Ovary (tissue), 9 donors: Measurements from ENCODE around the gene PGRMC1. TPM values are rescaled to one million over a fixed set of nuclear protein-coding genes. Genes with fewer than 3 reads are reported as not detected.
"Not testable (repeated sequence)": the region's sequence is repeated elsewhere in the genome, so short reads cannot be mapped to it uniquely, and the experiment has no call there.

Experiments
- DNase-seq, 5 donors: peaks; one replicate each; pipeline ENCODE4 v3.0.0-alpha.2; 2019 to 2020
- H3K27ac ChIP-seq, 2 donors: fragments of 200-600 bp; one replicate each; pipeline versions ENCODE4 v1.5.1 to v1.8.0; 2019 to 2022
- H3K27me3 ChIP-seq: fragments of 200-600 bp; one replicate; pipeline ENCODE4 v1.8.0; 2022
- H3K36me3 ChIP-seq: fragments of 200-600 bp; sonication (generic); one replicate; pipeline ENCODE4 v1.5.1; 2019
- H3K4me1 ChIP-seq: one replicate; pipeline ENCODE4 v1.8.1; 2013; ENCODE audit warnings: mild to moderate bottlenecking, moderate library complexity; ENCODE audit not compliant: insufficient read depth
- H3K4me3 ChIP-seq: fragments of 200-600 bp; sonication (generic); one replicate; pipeline ENCODE4 v1.5.1; 2017
- H3K9me3 ChIP-seq, 2 donors: fragments of 200-600 bp in 1 of 2; sonication (generic) in 1 of 2; one replicate each; pipeline versions ENCODE4 v1.5.1 to v1.8.1; 2013 to 2019; ENCODE audit warnings: mild to moderate bottlenecking in 1 of 2, moderate library complexity in 1 of 2
- CTCF ChIP-seq, 3 donors: fragments of 450-650 bp in 2 of 3; fragments of 200-600 bp in 1 of 3; IDR thresholded peaks; one replicate each; pipeline versions ENCODE4 v1.5.1 to v1.8.0; 2016 to 2022; ENCODE audit warnings: antibody characterized with exemption in 3 of 3, mild to moderate bottlenecking in 1 of 3
- EP300 ChIP-seq: sonication (generic); formaldehyde crosslinking; IDR thresholded peaks from one replicate; pipeline ENCODE4 v1.6.1; 2017; ENCODE audit warnings: antibody characterized with exemption
- POLR2A ChIP-seq: fragments of 450-650 bp; IDR thresholded peaks from one replicate; pipeline ENCODE4 v1.6.1; 2017; ENCODE audit warnings: antibody characterized with exemption, mild to moderate bottlenecking, moderate library complexity
- WGBS, 3 donors: extraction: QIAGEN DNeasy Blood & Tissue Kit in 1 of 3; methylation state at CpG; one replicate each; pipeline versions ENCODE4 v1.1.5 to v1.1.7; 2013 to 2017; 5-methylcytosine and 5-hydroxymethylcytosine counted together
- intact Hi-C, 4 donors: fragments of 100-400 bp; cut with DNase I; formaldehyde crosslinking; loops; one replicate each; pipeline versions ENCODE4 v1.11.0 to v1.15.1; 2022 to 2023
- polyA plus RNA-seq, 2 donors: library from polyadenylated mRNA; stranded (reverse); fragments of 200-250 nt in 1 of 2; fragments of 350-450 nt in 1 of 2; fragmentation: Illumina TruSeq in 1 of 2; extraction: RNeasy Lipid Tissue Mini Kit (QIAGEN cat#74804) in 1 of 2; gene quantifications; one replicate each; pipeline ENCODE4 v1.2.3, GENCODE V29; 2013 to 2014
- total RNA-seq, 7 donors: library from RNA; depleted of rRNA in 2 of 7; stranded (reverse); fragments of >200 nt in 2 of 7; fragmentation: NEBNext Ultra II Directional in 3 of 7; extraction: Animal tissue kit (Norgen Biotek cat#: 25700) in 3 of 7; gene quantifications; one replicate each; pipeline versions ENCODE4 v1.1.0 to v1.2.4, GENCODE V29; 2016 to 2023
- donor health status: DM: no; HTN: no; CAD: no; lungs with moderate emphysema.
- donor health status: DM: no; HTN: no; CAD: no.
- donor health status: Bipolar disorder and iron deficiency.
- donor health status: DM: yes; HTN: yes; CAD: no.
- donor health status: DM: no; HTN: no; CAD: no.
- donor health status: DM: yes; HTN: yes; CAD: no.

PGRMC1 gene
- total and polyA plus RNA-seq, 9 donors: 89.6 to 164 (median 102) TPM

DNA sequence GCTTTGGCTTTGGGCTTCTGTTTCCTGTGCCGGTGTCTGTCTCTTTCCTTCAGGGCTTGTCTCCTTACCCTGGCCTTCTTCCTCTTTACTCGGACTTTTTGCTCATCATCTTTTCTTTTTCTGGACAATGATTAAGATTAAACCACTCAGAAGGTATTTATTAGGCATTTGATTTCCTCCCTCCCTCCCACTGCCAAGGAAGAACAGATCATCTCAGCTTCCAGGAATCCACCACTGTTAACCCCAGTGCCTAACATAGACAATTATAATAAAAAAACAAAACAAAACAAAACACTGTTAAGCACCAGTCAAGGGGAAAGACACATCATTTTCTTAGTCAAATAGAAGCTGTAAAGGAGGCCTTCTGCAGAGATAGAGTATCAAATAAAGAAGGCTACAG is 16.6 kb downstream of the PGRMC1 start:
- no peaks in the 10 kb centered on the region for H3K9me3 ChIP-seq
- H3K27me3 ChIP-seq: no peaks in the 10 kb centered on the region
- H3K4me3 ChIP-seq: no peak overlapping the region
- intact Hi-C loops: no loop called here
- 60 to 65% (median 64%) methylated on average over 2 of the region's 2 CpGs for WGBS, 3 donors
- H3K27ac ChIP-seq: no peak overlapping the region
- DNase-seq: no peak
- H3K36me3 ChIP-seq: no peaks in the 10 kb centered on the region
- no peaks in the 10 kb centered on the region for H3K4me1 ChIP-seq
- TF ChIP-seq POLR2A: no peak
- TF ChIP-seq EP300: no peak
- no peak for TF ChIP-seq CTCF (IDR thresholded peaks at IDR 0.05)

- H3K4me1 ChIP-seq: no peaks in the 10 kb centered on the region
- no peaks in the 10 kb centered on the region for H3K27me3 ChIP-seq
- no peaks in the 10 kb centered on the region for H3K9me3 ChIP-seq
- peak in 1 of 5 donors; percentile 17 for DNase-seq
- H3K4me3 ChIP-seq: no peak overlapping the region
- TF ChIP-seq POLR2A (no peak), CTCF (IDR thresholded peaks at IDR 0.05) (peak in 1 of 3 donors; percentile 17), EP300 (no peak)
- intact Hi-C loops: no loop called here
- no peak overlapping the region for H3K27ac ChIP-seq
- no peaks in the 10 kb centered on the region for H3K36me3 ChIP-seq
- 11 to 15% (median 12%) methylated on average over 5 of the region's 5 CpGs for WGBS, 3 donors
Observed at GRCh38 chrX:119266364-119266995, 30.4 kb downstream of the PGRMC1 start.

- H3K36me3 ChIP-seq, H3K9me3 ChIP-seq, H3K27ac ChIP-seq, H3K27me3 ChIP-seq, DNase-seq, intact Hi-C loops, H3K4me3 ChIP-seq, H3K4me1 ChIP-seq: not testable (repeated sequence)
- WGBS, 3 donors: 79 to 85% (median 83%) methylated on average over 3 of the region's 3 CpGs
Observed at GRCh38 chrX:119267115-119267514, 31.0 kb downstream of the PGRMC1 start.

DNA sequence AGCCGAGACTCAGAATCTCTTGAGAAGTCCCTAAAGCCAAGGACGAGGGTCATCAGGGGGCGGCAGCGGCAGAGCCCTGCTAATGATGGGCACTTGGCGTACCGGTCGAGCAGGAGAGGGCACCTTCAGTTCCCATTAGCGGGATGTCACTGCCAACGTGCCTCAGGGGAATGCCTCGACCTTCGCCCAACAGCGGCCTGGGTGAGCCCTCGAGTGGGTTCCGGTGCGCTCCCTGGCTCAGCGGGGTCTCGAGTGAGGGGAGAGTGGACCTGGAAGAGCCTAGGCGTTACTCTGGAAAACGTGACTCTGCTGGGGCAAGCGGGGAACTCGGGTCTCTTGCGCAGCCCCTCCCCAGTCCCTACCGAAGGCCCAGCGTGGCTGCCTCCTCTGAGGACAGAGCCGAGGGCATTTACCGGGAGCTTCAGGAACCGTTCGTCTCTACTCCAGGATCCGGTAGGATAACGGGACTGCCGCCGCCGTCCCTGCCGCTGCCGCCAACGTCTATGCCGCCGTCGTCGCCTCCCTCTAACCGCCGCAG is 36.9 kb downstream of the PGRMC1 start:
- Histone ChIP-seq H3K27me3 (no peaks in the 10 kb centered on the region), H3K36me3 (no peaks in the 10 kb centered on the region), H3K4me1 (no peaks in the 10 kb centered on the region), H3K9me3 (peaks cover 0 to 6% of the 10 kb centered on the region in 2 donors), H3K27ac (no peak overlapping the region), H3K4me3 (no peak overlapping the region)
- DNase-seq: no peak
- TF ChIP-seq EP300 (no peak), POLR2A (no peak), CTCF (IDR thresholded peaks at IDR 0.05) (no peak)
- 62 to 66% (median 65%) methylated on average over 38 to 42 of the region's 42 CpGs for WGBS, 3 donors
- intact Hi-C loops: no loop called here

GRCh38 chrX:119273420-119274192 is 37.5 kb downstream of the PGRMC1 start:
- no peak for TF ChIP-seq CTCF (IDR thresholded peaks at IDR 0.05)
- TF ChIP-seq EP300: no peak
- TF ChIP-seq POLR2A: no peak
- 31 to 45% (median 37%) methylated on average over 61 of the region's 61 CpGs for WGBS, 3 donors
- no peaks in the 10 kb centered on the region for H3K4me1 ChIP-seq
- intact Hi-C loops: no loop called here
- peaks cover 0 to 6% of the 10 kb centered on the region in 2 donors for H3K9me3 ChIP-seq
- no peak overlapping the region for H3K4me3 ChIP-seq
- DNase-seq: peak in 4 of 5 donors; percentile 12 to 44 (median 22)
- no peaks in the 10 kb centered on the region for H3K27me3 ChIP-seq
- H3K27ac ChIP-seq: no peak overlapping the region
- no peaks in the 10 kb centered on the region for H3K36me3 ChIP-seq

DNA sequence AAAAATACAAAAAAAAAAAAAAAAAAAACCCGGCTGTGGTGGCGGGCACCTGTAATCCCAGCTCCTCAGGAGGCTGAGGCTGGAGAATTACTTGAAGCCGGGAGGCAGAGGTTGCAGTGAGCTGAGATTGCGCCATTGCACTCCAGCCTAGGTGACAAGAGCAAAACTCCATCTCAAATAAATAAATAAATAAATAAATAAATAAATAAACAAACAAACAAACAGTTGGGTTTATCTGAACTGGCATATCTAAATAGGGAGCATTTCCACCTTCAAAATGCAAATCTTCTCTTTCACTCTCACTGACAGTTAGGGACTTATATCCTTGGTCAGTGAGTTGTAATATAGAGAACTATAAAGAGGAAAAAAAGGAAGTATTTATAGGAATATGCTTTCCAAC is 46.3 kb downstream of the PGRMC1 start:
- H3K27me3 ChIP-seq, H3K9me3 ChIP-seq, H3K36me3 ChIP-seq, H3K4me3 ChIP-seq, DNase-seq, intact Hi-C loops, H3K27ac ChIP-seq, H3K4me1 ChIP-seq: not testable (repeated sequence)
- WGBS, 3 donors: 82 to 88% (median 84%) methylated on average over 4 of the region's 4 CpGs
